ENCODE data around the gene SORCS3. TPM values are rescaled to one million over a fixed set of nuclear protein-coding genes. Genes with fewer than 3 reads are reported as not detected.
A peak's percentile ranks its signal among the peaks of the same experiment; 100 is the strongest.

SORCS3 gene
- polyA plus RNA-seq, 4 donors, result 0.07 to 0.31 TPM; not detected in 2

GRCh38 chr10:105063796-105064195, 422.7 kb downstream of the SORCS3 start:
- H3K4me3 ChIP-seq (ENCODE audit: low read depth in 1 of 3, low read length in 3 of 3), result no peak overlapping the region
- 21 to 34% (median 32%) methylated on average over 5 of the region's 5 CpGs for WGBS, 3 donors

DNA sequence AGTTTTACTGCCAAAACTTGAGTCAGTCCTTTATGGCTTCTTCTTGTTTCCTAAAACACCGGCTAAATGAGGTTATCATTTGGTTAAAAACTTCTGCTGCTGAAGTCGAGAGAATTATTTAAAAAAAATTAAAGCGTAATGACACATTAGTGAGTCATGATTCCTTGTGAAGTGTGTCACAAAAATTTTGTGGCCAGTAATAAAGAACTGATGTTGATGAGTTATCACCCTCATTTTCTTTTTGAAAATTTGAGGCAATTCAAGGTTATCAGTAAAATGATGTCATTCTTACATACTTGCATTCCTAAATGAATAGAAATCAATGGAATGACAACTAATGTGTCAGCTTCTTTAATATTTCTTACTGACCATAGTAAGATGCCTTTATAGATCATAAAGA, 427.4 kb downstream of the SORCS3 start:
- Histone ChIP-seq H3K4me1 (ENCODE audit: control insufficient read depth in 3 of 3, insufficient read depth in 2 of 3, low read depth in 1 of 3, low read length in 2 of 3) (no peaks in the 10 kb centered on the region), H3K27ac (ENCODE audit: low read depth in 1 of 3, low read length in 2 of 3) (no peak overlapping the region), H3K9me3 (ENCODE audit: control insufficient read depth in 2 of 2, insufficient read depth in 1 of 2, low read depth in 1 of 2, low read length in 1 of 2) (no peaks in the 10 kb centered on the region), H3K36me3 (ENCODE audit: control insufficient read depth in 3 of 3, insufficient read depth in 2 of 3, low read depth in 1 of 3, low read length in 3 of 3) (no peaks in the 10 kb centered on the region), H3K4me3 (ENCODE audit: low read depth in 1 of 3, low read length in 3 of 3) (no peak overlapping the region), H3K27me3 (ENCODE audit: control insufficient read depth in 3 of 3, insufficient read depth in 3 of 3, low read length in 3 of 3) (no peaks in the 10 kb centered on the region)
- FAIRE-seq (no peak), DNase-seq (no peak)
- WGBS, 3 donors, result 56 to 75% (median 60%) methylated on average over 3 of the region's 3 CpGs

More at GRCh38 chr10:105063796-105064195, 422.7 kb downstream of the SORCS3 start:
- FAIRE-seq, result no peak
- Histone ChIP-seq H3K9me3 (ENCODE audit: control insufficient read depth in 2 of 2, insufficient read depth in 1 of 2, low read depth in 1 of 2, low read length in 1 of 2) (no peaks in the 10 kb centered on the region), H3K4me1 (ENCODE audit: control insufficient read depth in 3 of 3, insufficient read depth in 2 of 3, low read depth in 1 of 3, low read length in 2 of 3) (peaks cover 0 to 2% (median 0%) of the 10 kb centered on the region in 3 donors), H3K36me3 (ENCODE audit: control insufficient read depth in 3 of 3, insufficient read depth in 2 of 3, low read depth in 1 of 3, low read length in 3 of 3) (no peaks in the 10 kb centered on the region), H3K27me3 (ENCODE audit: control insufficient read depth in 3 of 3, insufficient read depth in 3 of 3, low read length in 3 of 3) (no peaks in the 10 kb centered on the region), H3K27ac (ENCODE audit: low read depth in 1 of 3, low read length in 2 of 3) (no peak overlapping the region)
- peak; percentile 53 to 56 for DNase-seq

DNA sequence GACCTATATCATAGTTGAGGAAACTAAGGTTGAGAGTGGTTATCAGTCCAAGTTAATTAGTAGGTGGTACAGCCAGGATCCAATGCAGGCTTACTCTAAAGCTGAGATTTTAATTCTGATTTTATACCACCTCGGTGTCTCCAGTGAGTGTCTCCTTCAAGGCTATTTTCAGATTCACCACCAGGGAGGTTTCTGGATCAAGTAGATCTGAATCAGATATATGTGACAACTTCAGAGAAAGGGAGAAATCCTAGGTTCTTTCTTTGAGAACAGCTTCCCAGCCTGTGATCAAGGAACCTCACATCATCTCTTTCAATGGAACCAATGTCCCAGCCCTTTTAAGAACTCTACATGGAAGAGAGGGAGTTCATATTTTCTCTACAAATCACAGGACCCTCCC, 429.2 kb downstream of the SORCS3 start:
- FAIRE-seq (no peak), DNase-seq (no peak)
- Histone ChIP-seq H3K27ac (ENCODE audit: low read depth in 1 of 3, low read length in 2 of 3) (no peak overlapping the region), H3K27me3 (ENCODE audit: control insufficient read depth in 3 of 3, insufficient read depth in 3 of 3, low read length in 3 of 3) (no peaks in the 10 kb centered on the region), H3K4me3 (ENCODE audit: low read depth in 1 of 3, low read length in 3 of 3) (no peak overlapping the region), H3K4me1 (ENCODE audit: control insufficient read depth in 3 of 3, insufficient read depth in 2 of 3, low read depth in 1 of 3, low read length in 2 of 3) (no peaks in the 10 kb centered on the region), H3K36me3 (ENCODE audit: control insufficient read depth in 3 of 3, insufficient read depth in 2 of 3, low read depth in 1 of 3, low read length in 3 of 3) (no peaks in the 10 kb centered on the region), H3K9me3 (ENCODE audit: control insufficient read depth in 2 of 2, insufficient read depth in 1 of 2, low read depth in 1 of 2, low read length in 1 of 2) (no peaks in the 10 kb centered on the region)
- 67 to 86% (median 75%) methylated on average over 1 of the region's 1 CpG for WGBS, 3 donors

DNA sequence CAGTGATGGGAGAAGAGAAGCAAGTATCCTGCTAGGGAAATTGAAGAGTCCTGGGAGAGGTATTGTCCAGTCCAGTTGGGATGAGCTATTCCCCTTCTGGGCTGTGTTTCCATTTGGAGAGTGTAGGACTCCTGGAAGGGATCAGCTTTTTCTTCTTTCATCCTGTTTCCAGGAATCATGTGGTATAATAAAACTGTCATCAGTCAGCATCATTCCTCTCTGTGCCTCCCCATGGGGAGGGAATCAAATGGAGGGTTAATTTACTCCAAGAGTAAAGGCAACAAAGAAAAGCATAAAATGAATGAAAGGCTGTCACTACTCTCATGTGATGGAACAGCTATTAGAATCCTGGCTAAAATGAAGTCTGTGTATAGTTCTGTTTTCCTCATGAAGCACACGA, 429.9 kb downstream of the SORCS3 start:
- Histone ChIP-seq H3K27me3 (ENCODE audit: control insufficient read depth in 3 of 3, insufficient read depth in 3 of 3, low read length in 3 of 3) (no peaks in the 10 kb centered on the region), H3K4me1 (ENCODE audit: control insufficient read depth in 3 of 3, insufficient read depth in 2 of 3, low read depth in 1 of 3, low read length in 2 of 3) (no peaks in the 10 kb centered on the region), H3K9me3 (ENCODE audit: control insufficient read depth in 2 of 2, insufficient read depth in 1 of 2, low read depth in 1 of 2, low read length in 1 of 2) (no peaks in the 10 kb centered on the region), H3K36me3 (ENCODE audit: control insufficient read depth in 3 of 3, insufficient read depth in 2 of 3, low read depth in 1 of 3, low read length in 3 of 3) (no peaks in the 10 kb centered on the region), H3K4me3 (ENCODE audit: low read depth in 1 of 3, low read length in 3 of 3) (no peak overlapping the region), H3K27ac (ENCODE audit: low read depth in 1 of 3, low read length in 2 of 3) (no peak overlapping the region)
- FAIRE-seq (no peak), DNase-seq (no peak)
- WGBS, 3 donors, result 5 to 27% (median 18%) methylated on average over 1 of the region's 1 CpG

GRCh38 chr10:105071980-105072379, 430.9 kb downstream of the SORCS3 start:
- DNase-seq (no peak), FAIRE-seq (no peak)
- peaks cover 0 to 4% (median 0%) of the 10 kb centered on the region in 3 donors for H3K27me3 ChIP-seq (ENCODE audit: control insufficient read depth in 3 of 3, insufficient read depth in 3 of 3, low read length in 3 of 3)
- WGBS, 3 donors, result 79 to 85% (median 80%) methylated on average over 5 of the region's 5 CpGs
- no peaks in the 10 kb centered on the region for H3K4me1 ChIP-seq (ENCODE audit: control insufficient read depth in 3 of 3, insufficient read depth in 2 of 3, low read depth in 1 of 3, low read length in 2 of 3)
- H3K4me3 ChIP-seq (ENCODE audit: low read depth in 1 of 3, low read length in 3 of 3), result no peak overlapping the region
- H3K27ac ChIP-seq (ENCODE audit: low read depth in 1 of 3, low read length in 2 of 3), result no peak overlapping the region
- no peaks in the 10 kb centered on the region for H3K9me3 ChIP-seq (ENCODE audit: control insufficient read depth in 2 of 2, insufficient read depth in 1 of 2, low read depth in 1 of 2, low read length in 1 of 2)
- no peaks in the 10 kb centered on the region for H3K36me3 ChIP-seq (ENCODE audit: control insufficient read depth in 3 of 3, insufficient read depth in 2 of 3, low read depth in 1 of 3, low read length in 3 of 3)

DNA sequence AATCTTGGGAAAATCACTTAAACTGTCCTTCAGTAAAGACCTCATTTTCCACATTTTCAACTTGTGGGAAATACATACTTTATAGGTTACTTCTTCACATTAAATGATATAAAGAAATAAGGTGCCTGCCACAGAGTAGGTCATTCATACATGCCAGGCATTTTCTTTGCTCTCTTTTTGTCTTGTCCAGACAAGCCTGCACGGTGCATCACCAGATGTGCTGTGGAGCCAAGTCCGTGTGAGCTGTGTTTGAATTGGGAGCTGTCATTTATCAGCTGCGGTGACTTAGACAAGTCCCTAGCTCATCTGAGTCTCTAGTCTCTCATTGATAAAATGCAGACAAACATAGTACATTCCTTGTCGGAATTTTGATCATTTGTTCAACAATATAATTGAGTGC, 432.9 kb downstream of the SORCS3 start:
- H3K27ac ChIP-seq (ENCODE audit: low read depth in 1 of 3, low read length in 2 of 3), result no peak overlapping the region
- H3K27me3 ChIP-seq (ENCODE audit: control insufficient read depth in 3 of 3, insufficient read depth in 3 of 3, low read length in 3 of 3), result peaks cover 0 to 4% (median 0%) of the 10 kb centered on the region in 3 donors
- no peaks in the 10 kb centered on the region for H3K4me1 ChIP-seq (ENCODE audit: control insufficient read depth in 3 of 3, insufficient read depth in 2 of 3, low read depth in 1 of 3, low read length in 2 of 3)
- H3K36me3 ChIP-seq (ENCODE audit: control insufficient read depth in 3 of 3, insufficient read depth in 2 of 3, low read depth in 1 of 3, low read length in 3 of 3), result no peaks in the 10 kb centered on the region
- 71 to 78% (median 76%) methylated on average over 4 of the region's 4 CpGs for WGBS, 3 donors
- no peak overlapping the region for H3K4me3 ChIP-seq (ENCODE audit: low read depth in 1 of 3, low read length in 3 of 3)
- no peaks in the 10 kb centered on the region for H3K9me3 ChIP-seq (ENCODE audit: control insufficient read depth in 2 of 2, insufficient read depth in 1 of 2, low read depth in 1 of 2, low read length in 1 of 2)
- DNase-seq (no peak), FAIRE-seq (no peak)

GRCh38 chr10:105075031-105075430, 433.9 kb downstream of the SORCS3 start:
- FAIRE-seq, result no peak

GRCh38 chr10:105085980-105086379, 444.9 kb downstream of the SORCS3 start:
- H3K9me3 ChIP-seq (ENCODE audit: control insufficient read depth in 2 of 2, insufficient read depth in 1 of 2, low read depth in 1 of 2, low read length in 1 of 2), result no peaks in the 10 kb centered on the region
- H3K4me3 ChIP-seq (ENCODE audit: low read depth in 1 of 3, low read length in 3 of 3), result no peak overlapping the region
- peaks cover 0 to 4% (median 0%) of the 10 kb centered on the region in 3 donors for H3K27me3 ChIP-seq (ENCODE audit: control insufficient read depth in 3 of 3, insufficient read depth in 3 of 3, low read length in 3 of 3)
- DNase-seq (no peak), FAIRE-seq (no peak)
- 60 to 82% (median 67%) methylated on average over 2 of the region's 2 CpGs for WGBS, 3 donors
- H3K36me3 ChIP-seq (ENCODE audit: control insufficient read depth in 3 of 3, insufficient read depth in 2 of 3, low read depth in 1 of 3, low read length in 3 of 3), result no peaks in the 10 kb centered on the region
- no peak overlapping the region for H3K27ac ChIP-seq (ENCODE audit: low read depth in 1 of 3, low read length in 2 of 3)
- no peaks in the 10 kb centered on the region for H3K4me1 ChIP-seq (ENCODE audit: control insufficient read depth in 3 of 3, insufficient read depth in 2 of 3, low read depth in 1 of 3, low read length in 2 of 3)

More at GRCh38 chr10:105075031-105075430, 433.9 kb downstream of the SORCS3 start:
- no peak overlapping the region for H3K4me3 ChIP-seq (ENCODE audit: low read depth in 1 of 3, low read length in 3 of 3)
- 19 to 66% (median 33%) methylated on average over 1 of the region's 1 CpG for WGBS, 3 donors
- H3K27me3 ChIP-seq (ENCODE audit: control insufficient read depth in 3 of 3, insufficient read depth in 3 of 3, low read length in 3 of 3), result peaks cover 0 to 4% (median 0%) of the 10 kb centered on the region in 3 donors
- H3K36me3 ChIP-seq (ENCODE audit: control insufficient read depth in 3 of 3, insufficient read depth in 2 of 3, low read depth in 1 of 3, low read length in 3 of 3), result no peaks in the 10 kb centered on the region
- H3K9me3 ChIP-seq (ENCODE audit: control insufficient read depth in 2 of 2, insufficient read depth in 1 of 2, low read depth in 1 of 2, low read length in 1 of 2), result no peaks in the 10 kb centered on the region
- no peak overlapping the region for H3K27ac ChIP-seq (ENCODE audit: low read depth in 1 of 3, low read length in 2 of 3)
- no peaks in the 10 kb centered on the region for H3K4me1 ChIP-seq (ENCODE audit: control insufficient read depth in 3 of 3, insufficient read depth in 2 of 3, low read depth in 1 of 3, low read length in 2 of 3)
- DNase-seq, result no peak

DNA sequence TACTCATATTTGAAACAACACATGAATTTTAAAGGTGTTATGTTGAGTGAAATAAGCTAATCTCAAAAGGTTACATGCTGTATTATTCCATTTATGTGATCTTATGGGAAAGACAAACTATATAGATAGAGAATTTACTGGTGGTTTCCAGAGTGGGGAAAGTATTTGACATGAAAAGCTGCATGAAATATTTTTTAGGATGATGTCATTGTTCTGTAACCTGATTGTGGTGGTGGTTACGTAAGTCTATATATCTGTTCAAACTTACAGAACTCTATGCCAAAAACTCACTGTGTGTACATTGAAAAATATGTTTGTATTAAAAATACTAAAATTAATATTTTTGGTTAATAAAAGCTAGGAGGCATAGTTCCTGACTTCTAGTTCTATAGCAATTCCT, 453.0 kb downstream of the SORCS3 start:
- no peak for FAIRE-seq
- 87 to 91% (median 89%) methylated on average over 1 of the region's 1 CpG for WGBS, 3 donors

More for the DNA sequence above, 453.0 kb downstream of the SORCS3 start:
- DNase-seq, result no peak
- H3K36me3 ChIP-seq (ENCODE audit: control insufficient read depth in 3 of 3, insufficient read depth in 2 of 3, low read depth in 1 of 3, low read length in 3 of 3), result no peaks in the 10 kb centered on the region
- no peak overlapping the region for H3K4me3 ChIP-seq (ENCODE audit: low read depth in 1 of 3, low read length in 3 of 3)
- H3K4me1 ChIP-seq (ENCODE audit: control insufficient read depth in 3 of 3, insufficient read depth in 2 of 3, low read depth in 1 of 3, low read length in 2 of 3), result no peaks in the 10 kb centered on the region
- peaks cover 0 to 4% (median 0%) of the 10 kb centered on the region in 3 donors for H3K27me3 ChIP-seq (ENCODE audit: control insufficient read depth in 3 of 3, insufficient read depth in 3 of 3, low read length in 3 of 3)
- H3K27ac ChIP-seq (ENCODE audit: low read depth in 1 of 3, low read length in 2 of 3), result no peak overlapping the region
- no peaks in the 10 kb centered on the region for H3K9me3 ChIP-seq (ENCODE audit: control insufficient read depth in 2 of 2, insufficient read depth in 1 of 2, low read depth in 1 of 2, low read length in 1 of 2)

All from small intestine (tissue), 7 donors.